Stimulated activated CD8-positive, alpha-beta memory T cell treated with anti-CD3 and anti-CD28 coated beads, Interleukin-7, amount 100 ng/mL, for 4 hours (primary cell): ENCODE measurements around the gene ALK.
"Not testable (repeated sequence)": the region's sequence is repeated elsewhere in the genome, so short reads cannot be mapped to it uniquely, and the experiment has no call there.

ENCODE experiments used
- DNase-seq, 2 donors: peaks; one replicate each; pipeline ENCODE4 v3.0.0-alpha.2; 2020; ENCODE audit warnings: low read depth in 2 of 2

The ALK gene

DNA sequence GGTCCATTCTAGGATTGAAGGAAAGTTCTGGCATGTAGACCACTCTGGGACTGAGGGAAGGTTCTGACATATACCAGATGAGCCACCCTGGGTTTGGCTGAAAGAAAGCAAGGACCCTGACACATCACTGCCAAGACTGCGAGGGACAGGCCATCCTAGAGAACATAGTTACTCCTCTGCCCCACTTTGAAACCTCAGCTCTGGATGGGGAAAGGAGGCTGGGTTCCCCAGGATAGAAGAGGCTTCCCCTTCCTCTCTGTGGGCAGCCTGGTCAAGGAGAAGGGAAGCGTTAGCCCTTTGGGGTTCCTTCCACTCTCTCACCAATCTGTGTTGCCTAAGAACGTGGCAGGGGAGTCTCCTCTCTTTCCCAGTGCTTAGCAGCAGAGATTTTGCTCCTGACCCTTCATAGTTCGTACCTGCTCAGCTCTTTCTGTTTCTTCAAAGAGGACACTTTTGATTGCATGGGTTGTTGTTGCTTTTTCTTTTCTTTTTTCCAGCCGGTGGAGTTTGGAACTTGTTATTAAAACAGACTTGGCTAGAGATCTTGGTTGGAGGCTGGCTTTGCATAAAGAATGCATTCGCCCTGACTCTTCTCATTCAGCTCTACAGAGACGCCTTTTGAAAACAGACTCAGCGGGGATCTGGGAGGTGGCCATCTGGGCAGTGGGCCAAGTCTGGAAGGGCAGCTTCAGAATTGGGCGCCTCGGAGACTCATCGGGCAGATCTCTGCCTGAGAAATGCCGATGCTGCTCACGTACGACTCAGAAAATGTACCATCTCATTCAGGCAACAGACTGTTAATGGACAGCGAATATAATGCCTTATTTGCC, 640.1 kb downstream of the ALK start:
- no peak for DNase-seq

DNA sequence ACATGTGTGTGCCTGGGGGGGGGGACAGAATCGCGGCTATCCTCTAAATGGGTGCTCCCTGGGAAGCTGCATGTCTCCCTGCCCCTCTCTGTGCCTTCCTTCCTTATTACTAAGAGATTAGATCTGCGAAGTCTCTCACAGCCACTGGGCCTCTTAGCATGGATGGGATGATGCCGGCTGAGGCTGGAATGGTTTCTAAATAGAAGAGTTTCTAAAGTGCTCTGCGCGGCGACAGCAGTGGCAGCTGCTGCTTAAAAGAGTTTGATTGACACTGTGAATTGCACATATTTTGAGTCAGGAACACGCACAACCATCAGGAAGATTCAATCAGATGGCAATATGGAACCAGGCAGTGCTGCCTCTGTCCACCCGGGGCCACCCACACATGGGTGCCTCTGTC, 642.4 kb downstream of the ALK start:
- DNase-seq: no peak

DNA sequence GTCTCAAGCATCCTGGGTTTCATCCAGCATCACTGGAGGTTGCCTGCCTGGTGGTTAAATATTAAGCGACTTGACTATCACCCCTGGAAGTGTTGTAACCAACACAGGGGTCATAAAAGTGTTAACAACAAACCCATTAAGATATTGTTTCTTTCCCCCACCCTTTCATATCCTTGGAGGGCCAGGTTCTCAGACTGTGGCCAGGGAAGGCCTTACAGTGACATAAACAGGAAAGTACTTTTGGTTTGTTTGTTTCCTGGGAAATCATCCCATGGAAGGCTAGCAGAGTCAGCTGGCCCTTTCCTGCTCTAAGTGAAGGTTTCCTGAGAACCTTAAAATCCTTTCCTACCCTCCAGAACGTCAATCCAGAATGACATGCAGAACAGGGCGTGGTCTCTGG, 645.2 kb downstream of the ALK start:
- DNase-seq: no peak

DNA sequence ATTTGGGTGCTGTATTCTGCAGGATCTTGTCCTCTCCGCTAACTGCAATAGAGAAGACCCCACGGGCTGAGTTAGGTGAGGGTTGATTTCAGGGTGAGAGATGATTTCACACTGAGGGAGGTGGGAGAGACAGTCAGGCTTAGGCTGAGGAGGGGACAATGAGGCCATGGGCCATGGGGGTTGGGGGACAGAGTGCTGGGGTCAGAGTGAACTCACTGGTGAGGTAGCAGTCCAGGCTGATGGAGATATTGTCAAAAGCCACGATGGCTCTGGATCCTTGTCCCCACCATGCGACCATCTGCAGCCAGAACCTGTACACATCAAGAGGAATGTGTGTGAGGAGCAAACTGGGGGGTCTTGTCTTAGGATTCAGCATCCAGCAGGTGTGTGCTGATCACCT, 646.2 kb downstream of the ALK start:
- DNase-seq: no peak

DNA sequence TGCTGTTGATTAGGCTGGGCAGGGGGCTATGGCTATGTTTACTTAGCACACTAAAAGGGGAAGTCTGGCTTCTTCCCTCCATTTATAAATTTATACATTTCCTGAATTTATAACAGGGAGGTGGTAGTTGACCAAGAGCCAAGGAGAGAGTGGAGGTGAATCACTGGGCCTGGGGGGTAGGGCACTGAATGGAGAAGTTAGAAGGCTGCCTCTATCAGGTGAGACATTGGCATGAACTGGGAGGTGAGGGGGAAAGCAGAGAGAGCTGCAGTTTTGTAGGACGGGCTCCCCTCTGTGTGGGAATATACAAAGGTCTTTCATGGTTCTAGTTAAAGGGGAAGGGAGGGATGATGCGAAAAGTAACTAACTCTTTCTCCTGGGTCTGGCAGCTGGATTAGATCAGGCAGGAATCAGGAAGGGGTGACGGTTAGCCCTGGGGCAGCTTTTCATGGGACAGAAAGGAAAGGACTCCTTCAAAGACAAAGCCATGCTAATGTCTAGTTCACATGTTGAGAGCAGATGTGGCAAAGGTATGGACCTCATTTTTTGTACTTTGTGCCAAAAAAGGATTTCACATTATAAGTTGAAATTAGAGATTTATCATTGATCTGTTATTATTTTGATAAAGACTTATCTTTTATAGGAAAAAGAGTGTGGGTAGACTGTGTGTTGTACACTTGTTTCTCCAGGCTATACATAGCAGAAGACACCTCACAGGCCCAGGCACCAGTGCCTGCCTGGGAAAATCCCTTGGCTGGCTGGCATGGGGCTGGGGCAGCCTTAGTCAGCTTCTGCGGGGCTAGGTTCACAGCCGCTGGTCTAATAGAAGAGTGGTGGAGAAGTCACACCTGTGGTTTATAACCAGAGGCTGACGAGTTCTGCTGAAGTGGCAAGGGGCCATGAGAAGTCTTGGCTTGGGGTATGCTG, 647.4 kb downstream of the ALK start:
- DNase-seq: no peak

DNA sequence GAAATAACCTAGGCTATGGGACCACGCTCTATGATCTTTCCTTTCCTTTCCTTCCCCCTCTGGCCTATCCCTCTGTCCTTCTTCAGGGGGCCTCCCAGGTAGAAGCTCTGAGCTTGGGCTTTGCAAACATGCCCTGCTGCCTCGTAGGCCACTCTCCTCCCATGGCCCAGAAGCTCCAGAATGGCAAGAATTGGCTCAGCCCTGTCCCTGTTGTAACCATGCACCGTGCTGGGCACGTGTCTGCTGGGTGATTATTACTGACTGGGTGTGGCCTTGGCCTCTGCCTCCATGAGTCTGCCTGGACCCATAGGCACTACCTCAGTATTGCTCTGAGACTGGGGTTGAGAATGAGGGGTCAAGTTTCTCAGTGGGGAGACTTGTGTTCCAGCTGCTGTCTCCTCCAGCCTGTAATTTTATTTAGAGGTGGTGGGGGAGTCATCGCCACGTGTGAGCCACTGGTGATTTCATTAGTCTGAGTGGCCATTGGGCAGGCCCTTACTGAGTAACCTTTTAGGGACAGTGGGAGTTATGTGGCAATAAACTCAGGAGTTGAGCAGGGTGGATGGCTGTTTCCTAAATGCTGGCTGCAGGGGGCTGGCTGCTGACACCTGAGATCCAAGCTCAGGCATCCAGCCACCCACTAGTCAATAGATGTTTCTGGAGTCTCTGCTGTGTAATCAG, 648.2 kb downstream of the ALK start:
- no peak for DNase-seq

DNA sequence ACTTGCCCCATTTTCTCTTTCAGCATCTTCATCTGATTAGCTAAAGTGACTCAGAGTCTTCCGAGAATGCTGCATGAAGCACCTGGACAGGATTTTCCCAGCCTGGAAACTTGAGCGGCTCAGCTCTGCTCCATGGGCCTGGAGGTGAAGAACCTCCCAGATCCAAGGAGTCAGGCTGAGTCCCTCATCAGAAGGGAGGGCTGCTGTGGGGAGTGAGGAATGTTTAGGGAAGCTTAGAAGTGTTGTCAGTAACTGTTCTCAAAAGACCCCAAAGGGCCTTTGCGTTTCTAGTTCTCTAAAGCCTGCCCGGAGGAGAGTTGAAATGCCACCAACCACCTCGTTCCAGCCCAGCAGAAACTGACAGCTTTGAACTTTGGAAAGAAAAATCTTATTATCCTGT, 649.1 kb downstream of the ALK start:
- DNase-seq: no peak

DNA sequence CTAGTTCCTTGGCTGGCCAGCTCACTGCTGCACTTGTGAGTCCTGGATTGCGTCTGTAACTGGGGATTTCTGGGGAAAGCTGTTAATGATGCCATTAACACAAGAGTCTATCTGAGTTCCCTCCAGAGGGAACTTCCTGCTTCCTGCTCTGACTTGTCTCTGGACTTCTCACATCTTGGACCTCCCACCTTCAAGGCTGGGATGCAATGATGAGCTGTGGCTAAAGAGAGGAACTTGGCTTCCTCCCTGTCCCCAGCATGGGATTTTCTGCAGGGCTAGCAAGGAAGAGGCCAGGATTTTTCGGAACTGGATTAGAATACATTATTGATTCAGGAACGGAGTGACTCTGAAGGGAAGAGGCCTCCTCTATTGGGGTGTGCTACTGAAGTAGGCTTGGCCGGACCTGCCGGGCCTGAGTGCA, 650.7 kb downstream of the ALK start:
- no peak for DNase-seq

DNA sequence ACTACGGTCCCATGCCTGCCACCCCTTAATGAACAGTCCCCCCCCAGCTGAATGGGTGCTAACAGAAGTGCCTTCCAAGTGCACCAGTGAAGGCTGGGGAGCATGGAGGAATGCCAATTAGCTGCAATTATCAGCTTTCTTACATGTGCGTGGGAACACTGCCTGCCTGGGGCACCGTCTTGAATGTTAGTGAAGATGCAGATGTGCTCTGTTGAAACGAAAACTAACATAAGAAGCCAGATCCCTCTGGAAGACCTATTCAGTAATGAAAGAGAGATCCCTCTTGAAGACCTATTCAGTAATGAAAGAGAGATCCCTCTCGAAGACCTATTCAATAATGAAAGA, 651.6 kb downstream of the ALK start:
- no peak for DNase-seq

DNA sequence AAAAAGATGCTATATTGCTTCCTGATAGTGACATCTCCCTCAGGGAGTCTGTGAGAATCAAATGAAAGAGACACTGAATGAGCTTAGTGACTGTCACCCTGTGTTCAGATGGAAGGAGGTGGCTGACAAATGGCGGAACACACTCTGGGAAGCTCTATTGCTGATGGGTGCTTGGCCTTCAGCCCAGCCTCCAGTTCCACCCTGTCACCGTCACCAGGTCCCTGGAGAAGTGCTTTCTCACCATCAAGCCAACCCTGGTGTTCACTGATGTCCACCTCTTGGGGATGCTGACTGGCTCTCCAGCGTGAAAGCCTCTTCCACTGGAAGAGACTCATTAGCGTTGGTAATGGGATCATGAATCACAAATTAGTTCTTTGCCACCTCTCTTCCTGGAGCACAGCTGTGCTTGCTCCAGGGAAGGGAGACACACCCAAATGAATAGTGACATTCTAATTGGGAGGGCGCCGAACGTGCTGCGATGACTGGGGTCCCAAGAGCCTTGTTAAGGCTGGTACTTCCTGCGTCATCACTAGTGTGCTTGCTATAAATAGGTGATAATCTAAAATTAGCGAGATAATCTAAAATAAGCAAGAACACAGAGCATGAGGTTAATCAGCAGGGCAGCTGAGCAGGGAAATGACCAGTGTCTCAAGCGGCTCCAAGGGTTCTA, 652.2 kb downstream of the ALK start:
- no peak for DNase-seq

DNA sequence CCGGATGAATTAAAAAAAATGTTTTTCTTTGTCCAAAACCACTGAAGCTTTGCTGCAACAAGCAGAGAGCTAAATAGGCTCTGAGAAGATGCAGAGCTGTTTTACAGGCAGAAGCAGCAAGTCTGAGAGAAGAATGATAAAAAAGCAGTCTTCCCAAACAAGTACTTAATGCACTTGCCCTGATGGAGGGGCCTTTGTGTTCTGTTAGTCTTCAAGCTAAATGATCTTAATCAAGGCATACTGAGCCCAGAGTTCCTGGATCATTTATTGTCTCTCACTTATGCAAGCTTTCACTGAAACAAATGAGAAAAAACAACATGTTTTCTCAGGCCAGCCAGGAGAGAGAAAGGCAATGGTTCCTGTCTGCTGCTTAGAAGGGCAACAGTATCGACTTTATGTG, 653.7 kb downstream of the ALK start:
- no peak for DNase-seq

DNA sequence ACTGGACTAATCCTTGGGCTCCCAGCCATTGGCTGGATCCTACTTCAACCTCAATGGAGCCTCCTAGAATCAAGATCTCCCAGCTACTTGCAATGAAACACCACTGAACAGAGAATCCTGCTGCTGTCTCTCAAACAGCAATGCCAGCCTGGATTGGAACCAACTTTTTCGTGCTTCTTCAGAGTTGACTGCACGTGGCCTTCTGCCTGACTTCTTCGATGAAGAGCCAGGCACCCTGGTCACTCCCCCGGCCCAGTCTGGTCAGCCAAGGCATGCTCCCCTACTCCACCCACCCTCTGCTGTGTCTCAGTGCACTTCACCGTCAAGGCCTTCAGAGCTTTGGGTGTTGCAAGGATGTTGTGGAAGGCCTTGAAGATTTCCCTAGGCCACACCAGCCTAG, 657.5 kb downstream of the ALK start:
- no peak for DNase-seq

DNA sequence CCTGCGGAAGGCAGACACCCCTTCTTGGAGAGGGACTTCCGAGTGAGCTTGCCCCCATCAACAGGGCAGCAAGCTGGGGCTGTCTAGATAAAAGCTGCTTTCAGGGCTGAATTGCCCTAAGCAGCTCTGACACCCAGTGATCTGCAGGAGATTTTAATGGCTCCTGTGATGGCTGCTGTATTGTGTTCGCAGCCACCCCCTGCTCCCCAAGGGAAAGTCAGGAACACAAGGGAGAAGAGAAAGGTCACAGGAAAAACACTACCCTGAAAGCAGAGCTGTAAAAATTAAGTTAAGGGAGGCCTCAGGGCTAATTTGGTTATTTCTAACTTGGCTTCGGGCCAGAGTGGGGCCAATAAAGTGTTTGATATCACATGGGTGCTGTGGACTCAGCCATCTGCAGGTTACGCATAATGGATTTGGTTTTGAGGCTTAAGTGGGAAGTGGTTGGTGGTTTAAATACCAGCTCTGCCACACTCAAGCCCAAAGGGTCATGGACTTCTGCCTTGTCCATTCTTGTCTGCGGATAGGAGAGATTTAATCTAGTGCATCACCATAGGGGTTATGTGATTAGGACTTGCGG, 658.6 kb downstream of the ALK start:
- DNase-seq: no peak

DNA sequence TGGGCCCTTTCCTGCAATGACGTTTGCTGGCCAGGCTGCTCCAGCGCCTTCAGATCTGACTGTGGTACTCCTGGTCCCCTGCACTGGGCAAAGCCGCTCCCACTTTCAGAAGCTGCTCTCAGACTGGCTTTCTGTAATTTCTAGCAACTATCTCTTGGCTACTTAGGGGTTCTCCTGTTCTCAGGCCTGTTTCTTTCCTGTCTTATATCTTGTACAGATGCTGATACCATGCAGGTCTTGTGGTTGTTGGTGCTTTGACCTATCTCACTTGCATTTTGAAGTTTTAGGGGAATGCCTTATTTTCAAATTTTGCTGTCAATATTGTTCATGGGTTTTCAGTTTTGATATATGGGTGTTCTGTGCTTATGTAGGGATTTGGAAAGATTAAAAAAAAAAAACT, 660.4 kb downstream of the ALK start:
- no peak for DNase-seq

DNA sequence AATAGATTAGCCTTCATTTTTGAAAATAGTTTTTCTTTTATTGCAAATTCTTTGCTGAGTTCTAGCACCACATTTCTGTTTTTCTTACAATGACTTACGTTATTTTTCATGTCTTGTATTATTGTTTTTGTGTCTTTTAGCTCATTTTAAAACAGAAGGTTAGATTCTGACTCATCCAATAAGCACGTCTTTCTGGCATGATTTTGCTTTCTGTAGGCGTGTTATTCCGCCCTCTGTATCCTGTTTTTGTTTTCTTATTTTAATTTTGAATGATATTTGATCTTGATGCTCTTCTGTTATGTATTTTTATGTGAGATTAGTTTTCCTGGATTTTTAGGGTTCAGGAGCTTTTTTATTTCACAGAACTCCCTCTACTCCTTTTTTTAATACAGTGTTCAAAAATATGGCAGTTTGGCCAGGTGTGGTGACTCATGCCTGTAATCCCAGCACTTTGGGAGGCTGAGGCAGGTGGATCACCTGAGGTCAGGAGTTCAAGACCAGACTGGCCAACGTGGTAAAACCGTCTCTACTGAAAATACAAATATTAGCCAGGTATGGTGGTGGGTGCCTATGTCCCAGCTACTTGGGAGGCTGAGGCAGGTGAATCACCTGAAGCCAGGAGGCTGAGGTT, 661.1 kb downstream of the ALK start:
- DNase-seq: no peak

DNA sequence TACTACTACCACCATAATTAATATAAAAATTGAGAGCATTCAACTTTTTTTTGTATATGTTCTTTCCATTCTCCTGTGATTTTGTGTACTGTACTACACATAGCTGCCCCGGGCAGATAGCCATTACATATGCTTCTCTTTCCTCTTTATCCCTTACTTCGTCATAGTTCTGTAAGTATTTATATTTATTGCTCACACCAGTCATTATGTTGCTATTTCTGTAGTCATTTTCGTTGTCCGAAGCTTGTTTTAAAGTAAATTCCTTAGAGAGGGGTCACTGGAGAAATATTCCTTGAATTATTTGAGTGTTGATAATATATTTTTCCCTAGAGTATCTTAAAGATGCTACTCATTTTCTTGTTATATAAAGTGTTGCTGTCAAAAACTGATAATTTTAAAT, 662.2 kb downstream of the ALK start:
- DNase-seq: no peak

DNA sequence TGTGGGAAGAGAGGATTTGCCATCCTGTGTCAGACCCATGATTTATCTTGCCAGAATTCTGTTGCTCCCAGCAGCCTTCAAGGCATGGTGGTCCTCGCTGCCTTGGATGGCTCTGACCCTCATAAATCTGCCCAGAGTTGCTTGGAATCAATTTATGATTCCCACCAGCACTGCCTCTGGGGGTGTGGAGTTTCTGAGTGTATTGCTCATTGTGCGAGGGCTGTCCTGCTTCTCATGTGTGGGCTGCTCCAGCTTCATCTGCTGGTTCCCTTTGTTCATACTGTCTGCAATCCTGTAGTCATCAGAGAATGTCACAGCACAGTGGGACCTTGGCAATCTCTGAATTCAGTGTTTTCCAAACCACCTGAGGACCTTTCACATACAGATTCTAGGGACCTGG, 666.4 kb downstream of the ALK start:
- no peak for DNase-seq

DNA sequence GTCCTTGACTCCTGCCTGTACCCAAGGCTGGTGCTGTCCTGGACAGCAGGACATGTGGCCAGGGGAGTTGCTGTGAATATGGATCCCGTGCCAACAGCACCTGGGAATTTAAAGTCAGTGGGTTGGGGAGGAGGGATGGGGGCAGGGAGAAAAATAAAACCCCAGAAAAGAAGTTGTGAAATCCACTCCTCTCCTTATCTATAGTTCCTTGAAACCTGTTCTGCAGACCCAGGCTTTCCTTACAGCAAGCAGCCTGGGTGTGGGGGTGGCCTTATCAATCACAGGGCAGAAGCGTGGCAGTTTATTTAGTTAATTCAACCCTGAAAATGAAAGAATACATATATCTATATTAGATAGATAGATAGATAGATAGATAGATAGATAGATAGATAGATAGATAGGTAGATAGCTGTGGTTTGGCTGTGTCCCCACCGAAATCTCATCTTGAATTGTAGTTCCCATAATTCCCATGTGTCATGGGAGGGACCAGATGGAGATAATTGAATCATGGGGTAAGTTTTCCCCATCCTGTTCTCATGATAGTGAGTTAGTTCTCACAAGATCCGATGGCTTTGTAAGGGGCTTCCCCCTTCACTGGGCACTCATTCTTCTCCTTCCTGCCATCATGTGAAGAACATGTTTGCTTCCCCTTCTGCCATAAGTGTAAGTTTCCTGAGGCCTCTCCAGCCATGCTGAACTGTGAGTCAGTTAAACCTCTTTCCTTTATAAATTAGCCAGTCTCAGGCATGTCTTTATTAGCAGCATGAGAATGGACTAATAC, 667.7 kb downstream of the ALK start:
- DNase-seq: not testable (repeated sequence)

DNA sequence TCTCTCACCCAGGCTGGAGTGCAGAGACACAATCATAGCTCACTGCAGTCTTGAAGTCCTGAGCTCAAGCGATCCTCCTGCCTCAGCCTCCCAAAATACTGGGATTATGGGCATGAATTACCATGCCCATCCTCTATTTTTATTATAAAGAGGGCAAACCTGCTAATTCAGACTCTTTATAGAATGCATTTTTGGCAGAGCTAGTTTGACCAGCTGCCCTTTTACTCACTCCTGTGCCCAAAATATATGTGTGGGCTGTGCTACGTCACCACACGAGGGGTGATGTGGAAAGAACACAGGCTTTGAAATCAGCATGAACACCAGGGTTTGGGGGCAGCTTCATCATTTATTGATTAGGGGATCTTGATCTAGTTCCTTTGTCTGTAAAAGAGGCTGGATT, 668.4 kb downstream of the ALK start:
- DNase-seq: no peak

DNA sequence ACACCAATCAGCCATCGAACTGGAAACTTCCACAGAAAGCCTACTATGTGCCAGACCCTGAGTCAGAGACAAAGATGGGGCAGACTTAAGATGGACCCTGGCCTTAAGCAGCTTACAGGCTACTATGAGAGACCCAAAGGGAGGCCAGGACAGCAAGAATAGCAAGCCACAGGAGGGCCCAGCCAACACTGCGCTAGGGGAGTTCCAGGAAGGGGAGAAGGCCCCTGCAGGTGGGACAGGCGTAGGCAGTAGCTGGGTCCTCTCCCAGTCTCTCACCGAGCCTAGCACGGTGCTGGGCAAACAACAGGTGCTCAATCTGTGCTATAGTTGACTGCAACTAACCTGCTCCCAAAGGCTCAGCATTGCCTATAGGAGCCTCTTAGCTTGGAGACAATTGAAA, 670.0 kb downstream of the ALK start:
- DNase-seq: no peak
